ENCODE measurements around the gene TLE2. TPM values are rescaled to one million over a fixed set of nuclear protein-coding genes. Genes with fewer than 3 reads are reported as not detected.
A peak's percentile ranks its signal among the peaks of the same experiment; 100 is the strongest.

TLE2 gene
- total RNA-seq, 4 donors from 2014 or later = 31.4 to 70.0 (median 47.5) TPM

GRCh38 chr19:3059653-3060052 lies 30.6 kb upstream of the TLE2 start:
- Histone ChIP-seq H3K36me3 (peaks cover 0 to 24% (median 7%) of the 10 kb centered on the region in 4 donors), H3K27me3 (no peaks in the 10 kb centered on the region), H3K9me3 (no peaks in the 10 kb centered on the region), H3K4me3 (no peak overlapping the region), H3K27ac (peak overlapping the region in 3 of 4 donors; percentile 95 to 99 (median 96)), H3K4me1 (peaks cover 35 to 70% (median 50%) of the 10 kb centered on the region in 4 donors)
- 88% methylated on average over 16 of the region's 16 CpGs; no CpG with 5 or more reads in 1 of the 2 donors for WGBS, 2 donors (ENCODE audit: low coverage in 1 of 2)
- DNase-seq = no peak
- in situ Hi-C loops (cut with MboI; ENCODE audit: low pct_ligation_motif_present in 1 of 4, low pct_unique_long_range_greater_than_20kb in 1 of 4, low sequenced_read_pairs in 3 of 4) = loop anchor here in 1 of 4 donors (10.0 kb wide), 1 partner anchor 105 kb away; no protein-coding TSS in a partner anchor
- intact Hi-C loops (cut with DNase I; ENCODE audit: low total_unique reads) = loop anchor here (5.0 kb wide), 1 partner anchor 82 kb away; the partner anchor contains the start of gene TLE6
- no peak for TF ChIP-seq EP300 (IDR thresholded peaks at IDR 0.05; ENCODE audit: low read depth)
- TF ChIP-seq POLR2AphosphoS5 (IDR thresholded peaks at IDR 0.05) = no peak
- no peak for TF ChIP-seq CTCF (IDR thresholded peaks at IDR 0.05)
- TF ChIP-seq POLR2A (IDR thresholded peaks at IDR 0.05) = no peak

GRCh38 chr19:3058821-3059314 lies 29.8 kb upstream of the TLE2 start:
- DNase-seq = no peak
- H3K9me3 ChIP-seq = no peaks in the 10 kb centered on the region
- no peaks in the 10 kb centered on the region for H3K27me3 ChIP-seq
- peaks cover 35 to 70% (median 50%) of the 10 kb centered on the region in 4 donors for H3K4me1 ChIP-seq
- H3K27ac ChIP-seq = peak overlapping the region; percentile 70 to 95 (median 72)
- no peak overlapping the region for H3K4me3 ChIP-seq
- no peak for TF ChIP-seq POLR2A (IDR thresholded peaks at IDR 0.05)
- TF ChIP-seq POLR2AphosphoS5 (IDR thresholded peaks at IDR 0.05) = no peak
- TF ChIP-seq CTCF (IDR thresholded peaks at IDR 0.05) = no peak
- TF ChIP-seq EP300 (IDR thresholded peaks at IDR 0.05; ENCODE audit: low read depth) = no peak
- WGBS, 2 donors (ENCODE audit: low coverage in 1 of 2) = 89 to 91% methylated on average over 6 to 10 of the region's 10 CpGs
- peaks cover 0 to 25% (median 8%) of the 10 kb centered on the region in 4 donors for H3K36me3 ChIP-seq
- in situ Hi-C loops (cut with MboI; ENCODE audit: low pct_ligation_motif_present in 1 of 4, low pct_unique_long_range_greater_than_20kb in 1 of 4, low sequenced_read_pairs in 3 of 4) (no loop called here), intact Hi-C loops (cut with DNase I; ENCODE audit: low total_unique reads) (no loop called here)

- H3K4me3 ChIP-seq = no peak overlapping the region
- peaks cover 0 to 25% (median 9%) of the 10 kb centered on the region in 4 donors for H3K36me3 ChIP-seq
- no peaks in the 10 kb centered on the region for H3K27me3 ChIP-seq
- no peaks in the 10 kb centered on the region for H3K9me3 ChIP-seq
- peaks cover 35 to 66% (median 49%) of the 10 kb centered on the region in 4 donors for H3K4me1 ChIP-seq
- intact Hi-C loops (cut with DNase I; ENCODE audit: low total_unique reads) (no loop called here), in situ Hi-C loops (cut with MboI; ENCODE audit: low pct_ligation_motif_present in 1 of 4, low pct_unique_long_range_greater_than_20kb in 1 of 4, low sequenced_read_pairs in 3 of 4) (no loop called here)
- no peak for DNase-seq
- H3K27ac ChIP-seq = peak overlapping the region; percentile 70 to 87 (median 72)
- 81 to 88% methylated on average over 8 to 20 of the region's 20 CpGs for WGBS, 2 donors (ENCODE audit: low coverage in 1 of 2)
- TF ChIP-seq POLR2A (IDR thresholded peaks at IDR 0.05) (no peak), CTCF (IDR thresholded peaks at IDR 0.05) (no peak), EP300 (IDR thresholded peaks at IDR 0.05; ENCODE audit: low read depth) (no peak), POLR2AphosphoS5 (IDR thresholded peaks at IDR 0.05) (no peak)
Observed at GRCh38 chr19:3058009-3058820, 29.1 kb upstream of the TLE2 start.

GRCh38 chr19:3057275-3057714 lies 28.2 kb upstream of the TLE2 start:
- intact Hi-C loops (cut with DNase I; ENCODE audit: low total_unique reads) (no loop called here), in situ Hi-C loops (cut with MboI; ENCODE audit: low pct_ligation_motif_present in 1 of 4, low pct_unique_long_range_greater_than_20kb in 1 of 4, low sequenced_read_pairs in 3 of 4) (no loop called here)
- H3K4me3 ChIP-seq = no peak overlapping the region
- peak overlapping the region; percentile 70 to 87 (median 72) for H3K27ac ChIP-seq
- TF ChIP-seq EP300 (IDR thresholded peaks at IDR 0.05; ENCODE audit: low read depth) (no peak), CTCF (IDR thresholded peaks at IDR 0.05) (peak in 1 of 5 experiments; percentile 20), POLR2A (IDR thresholded peaks at IDR 0.05) (no peak), POLR2AphosphoS5 (IDR thresholded peaks at IDR 0.05) (peak; percentile 47 to 66 (median 50))
- peaks cover 28 to 60% (median 46%) of the 10 kb centered on the region in 4 donors for H3K4me1 ChIP-seq
- no peaks in the 10 kb centered on the region for H3K9me3 ChIP-seq
- H3K27me3 ChIP-seq = no peaks in the 10 kb centered on the region
- H3K36me3 ChIP-seq = peaks cover 0 to 25% (median 9%) of the 10 kb centered on the region in 4 donors
- 48% methylated on average over 9 of the region's 26 CpGs; no CpG with 5 or more reads in 1 of the 2 donors for WGBS, 2 donors (ENCODE audit: low coverage in 1 of 2)
- DNase-seq = peak; percentile 73

All from transverse colon (tissue), 4 donors.